CD14-positive monocyte (primary cell): Measurements from ENCODE around the gene APLF. TPM values are rescaled to one million over a fixed set of nuclear protein-coding genes. Genes with fewer than 3 reads are reported as not detected.

Experiments
- DNase-seq, 3 donors: peaks; one replicate each; pipeline ENCODE4 v3.0.0-alpha.2; 2011 to 2022
- H2AFZ ChIP-seq: 2 replicates; pipeline ENCODE4 v1.6.0; 2012; ENCODE audit warnings: mild to moderate bottlenecking, low read depth, low read length, inconsistent platforms; ENCODE audit not compliant: insufficient read depth, poor library complexity, severe bottlenecking
- H3K27ac ChIP-seq, 2 donors: 1 replicate in 1 of 2; 2 replicates in 1 of 2; pipeline ENCODE4 v1.5.1; 2012 to 2013; ENCODE audit warnings: low read length in 2 of 2, control low read depth in 1 of 2, inconsistent platforms in 1 of 2, low read depth in 1 of 2, mild to moderate bottlenecking in 1 of 2
- H3K27me3 ChIP-seq, 2 donors: one replicate each; pipeline versions ENCODE4 v1.6.0 to v1.6.1; 2011 to 2013; ENCODE audit warnings: low read length in 2 of 2; ENCODE audit not compliant: control insufficient read depth in 2 of 2, insufficient read depth in 2 of 2
- H3K36me3 ChIP-seq, 2 donors: replicated peaks in 1 of 2; 1 replicate in 1 of 2; 2 replicates in 1 of 2; pipeline versions ENCODE4 v1.5.1 to v1.6.1; 2012 to 2013; ENCODE audit warnings: low read length in 2 of 2, control low read depth in 1 of 2, inconsistent platforms in 1 of 2, mild to moderate bottlenecking in 1 of 2; ENCODE audit not compliant: insufficient read depth in 2 of 2, control insufficient read depth in 1 of 2
- H3K4me1 ChIP-seq, 2 donors: 1 replicate in 1 of 2; 2 replicates in 1 of 2; pipeline versions ENCODE4 v1.5.1 to v1.6.1; 2012 to 2013; ENCODE audit warnings: low read length in 2 of 2, control low read depth in 1 of 2, inconsistent platforms in 1 of 2, mild to moderate bottlenecking in 1 of 2, moderate library complexity in 1 of 2; ENCODE audit not compliant: insufficient read depth in 2 of 2, control insufficient read depth in 1 of 2
- H3K4me2 ChIP-seq: replicated peaks from 2 replicates; pipeline ENCODE3; 2012; ENCODE audit warnings: low read length, moderate library complexity, mild to moderate bottlenecking; ENCODE audit not compliant: poor library complexity, severe bottlenecking; ENCODE audit errors: extremely low read depth
- H3K4me3 ChIP-seq, 3 experiments: fragments of 200-600 bp in 1 of 3; sonication (generic) in 1 of 3; replicated peaks in 1 of 3; 1 replicate in 2 of 3; 2 replicates in 1 of 3; pipeline ENCODE4 v1.5.1; 2011 to 2013; ENCODE audit warnings: low read length in 3 of 3, mild to moderate bottlenecking in 3 of 3, control low read depth in 2 of 3, low read depth in 2 of 3, inconsistent platforms in 1 of 3, moderate library complexity in 1 of 3
- H3K79me2 ChIP-seq: 2 replicates; pipeline ENCODE4 v1.6.0; 2012; ENCODE audit warnings: mild to moderate bottlenecking, control low read depth, inconsistent platforms, low read length, moderate library complexity; ENCODE audit not compliant: insufficient read depth
- H3K9ac ChIP-seq: 2 replicates; pipeline ENCODE4 v1.6.0; 2017; ENCODE audit warnings: low read length, mild to moderate bottlenecking; ENCODE audit not compliant: insufficient read depth, poor library complexity, severe bottlenecking
- H3K9me3 ChIP-seq, 2 donors: replicated peaks in 1 of 2; 1 replicate in 1 of 2; 2 replicates in 1 of 2; pipeline versions ENCODE4 v1.5.1 to v1.6.1; 2012 to 2013; ENCODE audit warnings: low read length in 2 of 2, control low read depth in 1 of 2; ENCODE audit not compliant: control insufficient read depth in 1 of 2, insufficient read depth in 1 of 2
- H4K20me1 ChIP-seq: 2 replicates; pipeline ENCODE4 v1.6.0; 2012; ENCODE audit warnings: mild to moderate bottlenecking, low read length, control low read depth, moderate library complexity; ENCODE audit not compliant: insufficient read depth
- H3K27ac Mint-ChIP-seq, 7 donors: one replicate each; pipeline ENCODE4 v1.8.0; 2020; ENCODE audit warnings: mild to moderate bottlenecking in 7 of 7, mixed read lengths in 7 of 7, moderate library complexity in 6 of 7, inconsistent platforms in 2 of 7
- H3K27me3 Mint-ChIP-seq, 3 donors: one replicate each; pipeline ENCODE4 v1.8.0; 2021 to 2022; ENCODE audit warnings: low read depth in 3 of 3, mild to moderate bottlenecking in 3 of 3, mixed read lengths in 3 of 3, moderate library complexity in 3 of 3, inconsistent platforms in 1 of 3
- H3K36me3 Mint-ChIP-seq, 2 donors: one replicate each; pipeline ENCODE4 v1.8.0; 2020; ENCODE audit warnings: mixed read lengths in 2 of 2, inconsistent platforms in 1 of 2, mild to moderate bottlenecking in 1 of 2
- H3K4me1 Mint-ChIP-seq: one replicate; pipeline ENCODE4 v1.8.0; 2020; ENCODE audit warnings: mild to moderate bottlenecking, mixed read lengths
- H3K4me3 Mint-ChIP-seq, 2 donors: one replicate each; pipeline ENCODE4 v1.8.0; 2020; ENCODE audit warnings: mild to moderate bottlenecking in 2 of 2, mixed read lengths in 2 of 2, moderate library complexity in 1 of 2
- H3K9me3 Mint-ChIP-seq, 7 donors: one replicate each; pipeline ENCODE4 v1.8.0; 2020 to 2022; ENCODE audit warnings: mixed read lengths in 7 of 7, mild to moderate bottlenecking in 6 of 7, moderate library complexity in 6 of 7, inconsistent platforms in 2 of 7
- WGBS: methylation state at CpG from one replicate; pipeline ENCODE4 v1.1.5; 2013; ENCODE audit warnings: missing lambda C conversion rate; ENCODE audit not compliant: insufficient coverage; 5-methylcytosine and 5-hydroxymethylcytosine counted together
- intact Hi-C, 2 donors: fragments of 100-400 bp; cut with micrococcal nuclease; formaldehyde crosslinking; loops; one replicate each; pipeline versions ENCODE4 v1.15.0 to v1.15.1; 2023
- polyA plus RNA-seq, 3 donors: library from polyadenylated mRNA; depleted of rRNA in 1 of 3; unstranded in 2 of 3; stranded (reverse) in 1 of 3; fragments of 300-500 nt in 2 of 3; fragments of >200 nt in 1 of 3; fragmentation: Illumina TruSeq in 2 of 3; gene quantifications; 1 replicate in 2 of 3; 2 replicates in 1 of 3; pipeline ENCODE4 v1.2.3, GENCODE V29; 2012 to 2021
- TF ChIP-seq, protein P1 (sequence below): fragments of 200-600 bp; IDR thresholded peaks from one replicate; pipeline ENCODE4 v1.8.0; 2022; ENCODE audit warnings: antibody characterized with exemption, mild to moderate bottlenecking

The APLF gene
- polyA plus RNA-seq, 3 donors, result 0.77 to 1.8 (median 1.2) TPM

DNA sequence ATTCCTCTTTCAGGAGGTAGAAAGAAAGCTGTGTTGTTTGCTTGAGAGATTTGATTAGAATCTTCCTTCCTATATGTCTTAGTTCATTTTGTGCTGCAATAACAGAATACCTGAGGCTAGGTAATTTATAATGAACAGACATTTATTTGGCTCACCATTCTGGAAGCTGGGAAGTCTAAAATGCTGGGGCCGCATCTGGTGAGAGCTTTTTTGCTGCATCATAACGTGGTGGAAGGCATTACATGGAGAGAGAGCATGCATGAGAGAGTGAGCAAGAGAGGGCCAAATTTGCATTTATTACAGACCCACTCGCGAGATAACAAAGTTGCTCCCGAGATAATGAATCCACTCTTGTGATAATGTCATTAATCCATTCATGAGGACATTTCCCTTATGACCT, 34.4 kb downstream of the APLF start:
- Mint-ChIP-seq H3K4me3 (no peak overlapping the region), H3K27ac (no peak overlapping the region), H3K4me1 (peaks cover 7% of the 10 kb centered on the region), H3K9me3 (peaks cover 4 to 10% (median 6%) of the 10 kb centered on the region in 7 donors), H3K27me3 (no peaks in the 10 kb centered on the region), H3K36me3 (peaks cover 4 to 5% of the 10 kb centered on the region in 2 donors)
- no peak for DNase-seq
- Histone ChIP-seq H3K27ac (no peak overlapping the region), H3K36me3 (no peaks in the 10 kb centered on the region), H4K20me1 (no peaks in the 10 kb centered on the region), H3K9me3 (peaks cover 4 to 5% of the 10 kb centered on the region in 2 donors), H3K4me2 (no peak overlapping the region), H3K9ac (no peak overlapping the region), H3K4me1 (no peaks in the 10 kb centered on the region), H3K4me3 (no peak overlapping the region), H3K27me3 (no peaks in the 10 kb centered on the region), H2AFZ (no peak overlapping the region), H3K79me2 (no peaks in the 10 kb centered on the region)
- whole genome bisulfite sequencing, result 80% methylated on average over 4 of the region's 5 CpGs
- TF ChIP-seq, protein P1, sequence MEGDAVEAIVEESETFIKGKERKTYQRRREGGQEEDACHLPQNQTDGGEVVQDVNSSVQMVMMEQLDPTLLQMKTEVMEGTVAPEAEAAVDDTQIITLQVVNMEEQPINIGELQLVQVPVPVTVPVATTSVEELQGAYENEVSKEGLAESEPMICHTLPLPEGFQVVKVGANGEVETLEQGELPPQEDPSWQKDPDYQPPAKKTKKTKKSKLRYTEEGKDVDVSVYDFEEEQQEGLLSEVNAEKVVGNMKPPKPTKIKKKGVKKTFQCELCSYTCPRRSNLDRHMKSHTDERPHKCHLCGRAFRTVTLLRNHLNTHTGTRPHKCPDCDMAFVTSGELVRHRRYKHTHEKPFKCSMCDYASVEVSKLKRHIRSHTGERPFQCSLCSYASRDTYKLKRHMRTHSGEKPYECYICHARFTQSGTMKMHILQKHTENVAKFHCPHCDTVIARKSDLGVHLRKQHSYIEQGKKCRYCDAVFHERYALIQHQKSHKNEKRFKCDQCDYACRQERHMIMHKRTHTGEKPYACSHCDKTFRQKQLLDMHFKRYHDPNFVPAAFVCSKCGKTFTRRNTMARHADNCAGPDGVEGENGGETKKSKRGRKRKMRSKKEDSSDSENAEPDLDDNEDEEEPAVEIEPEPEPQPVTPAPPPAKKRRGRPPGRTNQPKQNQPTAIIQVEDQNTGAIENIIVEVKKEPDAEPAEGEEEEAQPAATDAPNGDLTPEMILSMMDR, result no peak
- intact Hi-C loops, result no loop called here

DNA sequence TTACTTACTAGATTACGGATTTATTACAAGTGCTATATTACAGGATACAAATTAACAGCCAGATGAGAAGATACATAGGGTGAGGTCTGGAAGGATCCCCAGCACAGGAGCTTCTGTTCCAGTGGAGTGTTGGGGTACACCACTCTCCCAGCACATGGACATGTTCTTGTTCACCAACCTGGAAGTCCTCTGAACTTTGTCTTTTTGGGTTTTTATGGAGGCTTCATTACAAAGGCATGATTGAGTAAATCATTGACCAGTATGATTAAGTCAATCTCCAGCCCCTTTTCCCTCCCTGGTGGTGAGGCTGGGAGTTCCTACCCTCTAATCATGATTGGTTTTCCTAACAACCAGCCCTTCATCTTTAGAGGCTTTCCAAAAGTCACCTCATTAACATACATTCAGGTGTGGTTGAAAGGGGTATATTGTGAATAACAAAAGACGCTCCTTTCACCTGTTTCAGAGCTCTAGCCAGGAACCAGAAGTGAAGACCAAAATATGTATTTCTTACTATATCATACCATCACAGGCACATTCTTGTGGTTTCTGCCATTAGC, 38.3 kb downstream of the APLF start:
- Histone ChIP-seq H3K4me1 (no peaks in the 10 kb centered on the region), H3K27me3 (no peaks in the 10 kb centered on the region), H3K9ac (no peak overlapping the region), H3K4me2 (no peak overlapping the region), H3K27ac (no peak overlapping the region), H4K20me1 (no peaks in the 10 kb centered on the region), H3K36me3 (no peaks in the 10 kb centered on the region), H3K4me3 (no peak overlapping the region), H2AFZ (no peak overlapping the region), H3K79me2 (no peaks in the 10 kb centered on the region), H3K9me3 (no peaks in the 10 kb centered on the region)
- TF ChIP-seq, protein P1, result no peak
- intact Hi-C loops, result no loop called here
- no peaks in the 10 kb centered on the region for H3K27me3 Mint-ChIP-seq
- WGBS, result no CpG with 5 or more reads among the region's 2 CpGs
- peaks cover 0 to 5% of the 10 kb centered on the region in 2 donors for H3K36me3 Mint-ChIP-seq
- H3K4me1 Mint-ChIP-seq, result peaks cover 5% of the 10 kb centered on the region
- no peak overlapping the region for H3K4me3 Mint-ChIP-seq
- DNase-seq, result no peak
- H3K27ac Mint-ChIP-seq, result no peak overlapping the region
- peaks cover 0 to 6% (median 2%) of the 10 kb centered on the region in 7 donors for H3K9me3 Mint-ChIP-seq
